ENCODE results near the gene ZEB2.

DNA sequence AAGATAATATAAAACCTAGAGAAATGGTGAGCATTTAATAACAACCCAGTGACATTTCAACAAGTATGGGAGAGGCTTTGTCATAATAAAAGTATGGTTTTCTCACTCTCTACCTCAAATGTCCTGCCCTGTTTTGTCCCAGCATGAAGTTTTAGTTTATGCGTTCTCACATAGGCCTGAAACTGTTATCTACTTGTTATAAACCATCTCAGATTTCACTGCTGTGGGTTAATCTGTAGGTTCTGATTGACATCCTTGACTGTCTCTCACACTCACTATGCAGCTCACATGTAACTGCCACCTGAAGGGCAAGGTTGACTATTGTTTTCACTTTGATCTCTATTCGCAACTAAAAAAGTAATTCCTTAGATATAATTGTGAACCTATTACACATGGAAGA is 44.9 kb downstream of the ZEB2 start:
- no peak for TF ChIP-seq POLR2A (IDR thresholded peaks at IDR 0.05)
- no peak for TF ChIP-seq CTCF (IDR thresholded peaks at IDR 0.05)

Measured in uterus (tissue), 2 donors.